Karpas-422 (cell line): ENCODE measurements around the gene PIP. TPM values are rescaled to one million over a fixed set of nuclear protein-coding genes. Genes with fewer than 3 reads are reported as not detected.
"Not testable (repeated sequence)": the region's sequence is repeated elsewhere in the genome, so short reads cannot be mapped to it uniquely, and the experiment has no call there.

Experiments
- DNase-seq: peaks from one replicate; pipeline ENCODE4 v3.0.0-alpha.2; 2015
- H2AFZ ChIP-seq: fragments of 200-600 bp; sonication (generic); 2 replicates; pipeline ENCODE4 v1.6.1; 2014; ENCODE audit warnings: antibody characterized with exemption, low read length, mixed read lengths
- H3K27ac ChIP-seq: fragments of 200-600 bp; sonication (generic); 2 replicates; pipeline ENCODE4 v1.5.1; 2014; ENCODE audit warnings: mild to moderate bottlenecking, low read length, moderate library complexity
- H3K27me3 ChIP-seq: fragments of 200-600 bp; sonication (generic); 2 replicates; pipeline ENCODE4 v1.6.1; 2014; ENCODE audit warnings: low read length, mixed read lengths
- H3K36me3 ChIP-seq: fragments of 200-600 bp; sonication (generic); 2 replicates; pipeline ENCODE4 v1.6.1; 2014; ENCODE audit warnings: low read length, mixed read lengths; ENCODE audit not compliant: insufficient read depth
- H3K4me1 ChIP-seq: fragments of 200-600 bp; sonication (generic); 2 replicates; pipeline ENCODE4 v1.6.1; 2014; ENCODE audit warnings: mild to moderate bottlenecking, low read length, mixed read lengths
- H3K4me2 ChIP-seq: fragments of 200-600 bp; sonication (generic); 2 replicates; pipeline ENCODE4 v1.6.1; 2014; ENCODE audit warnings: low read length, low read depth, mild to moderate bottlenecking; ENCODE audit not compliant: poor library complexity, severe bottlenecking
- H3K4me3 ChIP-seq: fragments of 200-600 bp; sonication (generic); 2 replicates; pipeline ENCODE4 v1.5.1; 2014; ENCODE audit warnings: mild to moderate bottlenecking, antibody characterized with exemption, low read length, mixed read lengths
- H3K79me2 ChIP-seq: fragments of 200-600 bp; sonication (generic); 2 replicates; pipeline ENCODE4 v1.6.1; 2014; ENCODE audit warnings: mild to moderate bottlenecking, low read length, mixed read lengths
- H3K9ac ChIP-seq: fragments of 200-600 bp; sonication (generic); 2 replicates; pipeline ENCODE4 v1.6.0; 2014; ENCODE audit warnings: low read length
- H3K9me2 ChIP-seq: fragments of 200-600 bp; sonication (generic), shearing (Covaris generic); replicated peaks from 2 replicates; pipeline ENCODE4 v1.6.0; 2014; ENCODE audit warnings: mild to moderate bottlenecking, low read length, moderate library complexity; ENCODE audit not compliant: insufficient read depth
- H3K9me3 ChIP-seq: fragments of 300-700, 200-600 bp; sonication (generic); 2 replicates; pipeline ENCODE4 v1.6.1; 2014; ENCODE audit warnings: low read length, mixed read lengths
- H4K20me1 ChIP-seq: fragments of 200-600 bp; sonication (generic); 2 replicates; pipeline ENCODE4 v1.6.1; 2014; ENCODE audit warnings: mild to moderate bottlenecking, antibody characterized with exemption, low read length, low read depth; ENCODE audit not compliant: insufficient read depth
- total RNA-seq: library from RNA; depleted of rRNA; stranded (reverse); fragments of >200 nt; shearing (Covaris generic); gene quantifications from 2 replicates; pipeline ENCODE4 v1.2.3, GENCODE V29; 2014; ENCODE audit warnings: low replicate concordance

Gene PIP
- total RNA-seq, 1 experiment from 2014 or later: not detected

DNA sequence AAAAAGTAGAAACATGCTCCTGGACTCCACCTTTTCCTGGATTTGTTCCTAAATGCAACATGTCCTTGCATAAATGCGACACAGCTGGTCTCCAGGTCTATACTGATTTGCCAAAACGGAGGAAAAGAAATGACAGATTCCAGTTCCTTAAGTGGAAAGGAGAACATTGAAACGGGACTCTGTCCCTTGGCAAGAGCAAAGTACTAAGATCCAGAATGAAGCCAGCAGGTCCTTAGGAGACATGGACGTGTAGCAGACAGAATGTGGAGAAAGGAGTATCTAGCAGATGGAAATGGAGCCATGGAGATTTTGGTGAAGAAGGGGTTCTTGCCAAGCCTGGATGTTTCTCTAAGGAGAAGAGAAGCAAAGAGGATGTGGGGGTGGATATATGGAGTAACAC is 16.2 kb downstream of the PIP start:
- Histone ChIP-seq H3K9me3 (no peaks in the 10 kb centered on the region), H2AFZ (no peak overlapping the region), H3K36me3 (no peaks in the 10 kb centered on the region), H3K4me3 (no peak overlapping the region), H3K4me1 (no peaks in the 10 kb centered on the region), H3K9me2 (no peaks in the 10 kb centered on the region; the same call in 1 of the 2 replicates), H3K27ac (no peak overlapping the region), H3K9ac (no peak overlapping the region), H3K79me2 (no peaks in the 10 kb centered on the region), H4K20me1 (no peaks in the 10 kb centered on the region), H3K27me3 (no peaks in the 10 kb centered on the region), H3K4me2 (no peak overlapping the region)
- DNase-seq: no peak

DNA sequence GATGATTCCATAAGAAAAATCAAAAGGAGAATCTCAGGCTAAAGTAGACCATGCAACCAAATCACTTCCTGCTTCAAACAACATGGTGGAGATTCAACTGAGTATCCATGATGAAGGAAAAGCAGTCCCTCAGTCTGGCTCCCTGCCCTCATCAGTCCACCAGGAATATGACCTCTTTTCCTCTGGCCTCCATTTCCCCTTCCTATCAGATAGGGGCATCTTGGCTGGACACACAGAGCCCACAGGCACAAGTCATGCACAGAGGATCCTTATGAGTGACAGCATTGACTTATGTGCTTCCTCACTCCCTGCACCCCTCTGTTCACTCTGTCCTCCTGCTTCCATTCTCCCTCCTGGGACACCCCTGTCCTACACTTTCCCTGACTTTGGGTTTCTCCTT is 16.8 kb downstream of the PIP start:
- H3K4me1 ChIP-seq: no peaks in the 10 kb centered on the region
- H3K27ac ChIP-seq: no peak overlapping the region
- no peaks in the 10 kb centered on the region for H4K20me1 ChIP-seq
- H3K36me3 ChIP-seq: no peaks in the 10 kb centered on the region
- no peak overlapping the region for H3K4me3 ChIP-seq
- H2AFZ ChIP-seq: no peak overlapping the region
- no peak overlapping the region for H3K4me2 ChIP-seq
- H3K9me3 ChIP-seq: no peaks in the 10 kb centered on the region
- H3K9ac ChIP-seq: no peak overlapping the region
- DNase-seq: no peak
- H3K79me2 ChIP-seq: no peaks in the 10 kb centered on the region
- H3K27me3 ChIP-seq: no peaks in the 10 kb centered on the region
- no peaks in the 10 kb centered on the region; the same call in 1 of the 2 replicates for H3K9me2 ChIP-seq

DNA sequence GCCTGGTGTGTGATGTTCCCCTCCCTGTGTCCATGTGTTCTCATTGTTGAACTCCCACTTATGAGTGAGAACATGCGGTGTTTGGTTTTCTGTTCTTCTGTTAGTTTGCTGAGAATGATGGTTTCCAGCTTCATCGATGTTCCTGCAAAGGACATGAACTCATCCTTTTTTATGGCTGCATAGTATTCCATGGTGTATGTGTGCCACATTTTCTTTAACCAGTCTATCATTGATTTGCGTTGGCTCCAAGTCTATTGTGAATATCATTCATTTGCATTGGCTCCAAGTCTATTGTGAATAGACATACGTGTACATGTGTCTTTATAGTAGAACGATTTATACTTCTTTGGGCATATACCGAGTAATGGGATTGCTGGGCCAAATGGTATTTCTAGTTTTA is 18.8 kb downstream of the PIP start:
- not testable (repeated sequence) for H3K79me2 ChIP-seq, H3K4me1 ChIP-seq, H3K9ac ChIP-seq, H3K36me3 ChIP-seq, H3K9me3 ChIP-seq, H3K27ac ChIP-seq, H2AFZ ChIP-seq, H3K9me2 ChIP-seq, DNase-seq, H3K4me2 ChIP-seq, H4K20me1 ChIP-seq, H3K4me3 ChIP-seq, H3K27me3 ChIP-seq

DNA sequence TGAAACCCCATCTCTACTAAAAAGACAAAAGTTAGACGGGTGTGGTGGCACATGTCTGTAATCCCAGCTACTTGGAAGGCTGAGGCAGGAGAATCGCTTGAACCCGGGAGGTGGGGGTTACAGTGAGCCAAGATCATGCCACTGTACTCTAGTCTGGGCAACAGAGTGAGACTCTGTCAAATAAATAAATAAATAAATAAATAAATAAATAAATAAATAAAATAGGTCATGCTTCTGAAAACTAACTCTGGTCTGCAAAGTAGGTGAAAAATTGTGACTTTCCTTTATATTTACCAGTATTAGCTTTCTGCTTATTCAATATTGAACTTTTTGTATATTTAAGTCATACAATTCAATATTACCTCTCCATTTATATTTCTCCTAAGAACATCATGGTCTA is 26.7 kb downstream of the PIP start:
- not testable (repeated sequence) for H3K4me2 ChIP-seq, H3K4me1 ChIP-seq, H3K27ac ChIP-seq, H3K36me3 ChIP-seq, H3K27me3 ChIP-seq, H3K4me3 ChIP-seq, H3K9me3 ChIP-seq, H3K79me2 ChIP-seq, H4K20me1 ChIP-seq, H2AFZ ChIP-seq, DNase-seq, H3K9me2 ChIP-seq, H3K9ac ChIP-seq

DNA sequence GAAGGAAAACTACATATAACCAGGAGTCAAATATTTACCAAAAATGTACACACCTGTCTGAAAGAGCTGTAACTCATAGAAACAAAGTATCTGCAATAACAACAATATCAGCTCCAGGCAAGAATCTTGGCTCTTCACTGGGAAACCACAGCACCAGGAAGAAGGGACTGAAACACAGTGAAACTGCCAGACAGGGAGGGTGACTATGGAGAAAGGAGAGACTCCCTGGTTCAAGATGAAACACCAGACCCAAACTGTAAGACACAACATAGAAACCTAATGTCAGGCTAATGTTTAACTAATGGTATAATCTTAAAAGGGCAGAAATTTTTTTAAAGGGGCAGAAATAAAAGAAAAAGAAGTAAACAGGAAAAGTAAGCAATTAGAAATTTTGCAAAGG is 39.8 kb downstream of the PIP start:
- no peak for DNase-seq
- peak overlapping the region; percentile 54 for H3K4me2 ChIP-seq
- peaks cover 7% of the 10 kb centered on the region; the same call in 1 of the 2 replicates for H3K9me3 ChIP-seq
- H3K4me1 ChIP-seq: peaks cover 52% of the 10 kb centered on the region
- no peak overlapping the region for H3K9ac ChIP-seq
- no peaks in the 10 kb centered on the region for H3K27me3 ChIP-seq
- H3K79me2 ChIP-seq: no peaks in the 10 kb centered on the region
- H3K36me3 ChIP-seq: no peaks in the 10 kb centered on the region
- H2AFZ ChIP-seq: no peak overlapping the region; the same call in 1 of the 2 replicates
- peak overlapping the region; percentile 26 for H3K27ac ChIP-seq
- H3K4me3 ChIP-seq: peak overlapping the region; percentile 31
- no peaks in the 10 kb centered on the region for H4K20me1 ChIP-seq
- no peaks in the 10 kb centered on the region; the same call in 1 of the 2 replicates for H3K9me2 ChIP-seq

DNA sequence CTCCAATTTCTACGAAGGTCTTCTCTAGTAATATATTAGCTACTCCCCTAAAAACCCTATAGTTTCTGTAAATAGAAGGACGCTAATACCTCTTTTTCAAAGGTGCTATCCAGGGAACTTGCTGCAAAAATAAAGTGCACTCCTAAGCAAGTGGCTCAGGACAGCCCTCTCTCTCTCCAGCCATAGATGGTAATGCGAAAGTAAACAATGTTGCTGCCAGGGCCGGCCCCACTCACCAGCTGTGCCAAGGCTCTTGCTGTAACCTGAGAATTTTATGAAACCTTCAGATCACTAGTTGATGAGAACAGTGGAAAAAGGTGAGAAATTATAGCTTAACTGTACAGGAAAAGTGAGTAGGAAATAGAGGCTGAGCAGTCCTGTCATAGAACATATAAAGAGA is 40.5 kb downstream of the PIP start:
- Histone ChIP-seq H3K4me3 (peak overlapping the region; percentile 31), H2AFZ (no peak overlapping the region), H3K9me2 (no peaks in the 10 kb centered on the region; the same call in 1 of the 2 replicates)

DNA sequence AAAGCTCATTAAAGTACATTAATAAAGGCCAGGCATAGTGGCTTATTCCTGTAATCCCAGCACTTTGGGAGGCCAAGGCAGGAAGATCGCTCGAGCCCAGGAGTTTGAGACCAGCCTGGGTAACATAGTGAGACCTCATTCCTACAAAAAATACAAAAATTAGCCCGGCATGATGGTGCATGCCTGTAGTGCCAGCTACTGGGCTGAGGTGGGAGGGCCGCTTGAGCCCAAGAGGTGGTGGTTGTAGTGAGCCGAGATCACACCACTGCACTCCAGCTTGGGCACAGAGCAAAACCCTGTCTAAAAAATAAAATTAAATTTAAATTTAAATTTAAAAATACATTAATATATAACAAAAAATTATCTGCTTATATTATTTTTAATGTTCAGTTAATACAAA is 44.3 kb downstream of the PIP start:
- Histone ChIP-seq H4K20me1 (no peaks in the 10 kb centered on the region), H3K4me3 (no peak overlapping the region), H3K9me3 (peaks cover 10% of the 10 kb centered on the region), H3K27ac (no peak overlapping the region), H3K79me2 (no peaks in the 10 kb centered on the region), H3K9ac (no peak overlapping the region), H3K27me3 (no peaks in the 10 kb centered on the region), H2AFZ (no peak overlapping the region), H3K4me2 (no peak overlapping the region), H3K36me3 (no peaks in the 10 kb centered on the region), H3K4me1 (peaks cover 21% of the 10 kb centered on the region), H3K9me2 (no peaks in the 10 kb centered on the region; the same call in 1 of the 2 replicates)
- no peak for DNase-seq

More for the DNA sequence above, 40.5 kb downstream of the PIP start:
- peak overlapping the region; percentile 26; the same call in 1 of the 2 replicates for H3K27ac ChIP-seq
- no peaks in the 10 kb centered on the region for H4K20me1 ChIP-seq
- H3K79me2 ChIP-seq: no peaks in the 10 kb centered on the region
- no peaks in the 10 kb centered on the region for H3K27me3 ChIP-seq
- peak overlapping the region; percentile 35 for H3K9ac ChIP-seq
- peaks cover 7% of the 10 kb centered on the region; the same call in 1 of the 2 replicates for H3K9me3 ChIP-seq
- DNase-seq: no peak
- peak overlapping the region; percentile 54 for H3K4me2 ChIP-seq
- H3K4me1 ChIP-seq: peaks cover 52% of the 10 kb centered on the region
- no peaks in the 10 kb centered on the region for H3K36me3 ChIP-seq

DNA sequence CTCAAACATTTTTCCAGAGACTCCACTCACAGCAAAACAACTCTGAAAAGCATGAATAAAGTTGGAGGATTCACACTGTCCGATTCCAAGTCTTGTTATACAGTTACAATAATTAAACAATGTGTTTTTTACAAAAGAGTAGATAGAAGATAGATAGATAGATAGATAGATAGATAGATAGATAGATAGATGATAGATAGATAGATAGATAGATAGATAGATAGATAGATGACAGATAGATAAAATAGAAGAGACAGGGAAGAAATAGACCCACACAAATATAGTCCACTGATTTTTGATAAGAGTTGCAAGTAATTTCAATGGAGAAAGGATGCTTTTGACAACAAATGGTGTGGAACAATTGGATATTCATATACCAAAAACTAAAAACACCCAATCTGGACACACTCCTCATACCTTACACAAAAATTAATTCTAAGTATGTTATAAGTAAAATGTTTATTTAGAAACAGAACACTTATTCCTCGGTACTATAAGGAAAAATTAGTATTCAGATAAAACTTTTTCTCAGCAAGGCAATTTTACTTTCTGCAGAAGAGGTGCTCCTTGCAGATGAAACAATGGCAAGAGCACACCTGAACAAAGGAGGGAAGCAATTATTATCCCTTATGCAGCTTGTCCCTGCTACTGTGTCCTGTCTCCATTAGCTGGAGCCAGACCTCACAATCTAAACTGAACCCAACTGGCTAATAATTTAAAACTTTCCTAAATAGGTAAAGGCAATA is 45.7 kb downstream of the PIP start:
- no peaks in the 10 kb centered on the region for H4K20me1 ChIP-seq
- peaks cover 10% of the 10 kb centered on the region for H3K9me3 ChIP-seq
- no peak overlapping the region for H3K4me2 ChIP-seq
- H3K4me3 ChIP-seq: no peak overlapping the region
- no peak overlapping the region for H2AFZ ChIP-seq
- H3K9me2 ChIP-seq: no peaks in the 10 kb centered on the region; the same call in 1 of the 2 replicates
- peaks cover 9% of the 10 kb centered on the region for H3K4me1 ChIP-seq
- H3K36me3 ChIP-seq: no peaks in the 10 kb centered on the region
- H3K27ac ChIP-seq: no peak overlapping the region
- DNase-seq: peak; percentile 57
- H3K27me3 ChIP-seq: no peaks in the 10 kb centered on the region
- H3K9ac ChIP-seq: no peak overlapping the region
- no peaks in the 10 kb centered on the region for H3K79me2 ChIP-seq
